ENCODE measurements around the gene CFAP299.

The CFAP299 gene

GRCh38 chr4:80751200-80751599 is 415.7 kb downstream of the CFAP299 start:
- Histone ChIP-seq H3K27ac (replicated peaks; ENCODE audit: low read length) (no peak overlapping the region), H3K4me1 (ENCODE audit: control insufficient read depth in 2 of 2, insufficient read depth in 1 of 2, low read depth in 1 of 2, low read length in 2 of 2) (no peaks in the 10 kb centered on the region), H2BK120ac (ENCODE audit: low read depth, low read length) (no peak overlapping the region), H3K27me3 (ENCODE audit: control insufficient read depth in 3 of 3, insufficient read depth in 3 of 3, low read depth in 1 of 3, low read length in 3 of 3) (no peaks in the 10 kb centered on the region), H3K14ac (ENCODE audit: low read length) (no peak overlapping the region), H4K8ac (ENCODE audit: low read depth, low read length) (no peak overlapping the region), H3K4me3 (ENCODE audit: low read length in 2 of 2) (no peak overlapping the region), H3K79me1 (ENCODE audit: low read depth, low read length) (no peaks in the 10 kb centered on the region), H4K91ac (ENCODE audit: low read depth, low read length, poor library complexity) (no peak overlapping the region), H3K36me3 (replicated peaks in 1 of 2; ENCODE audit: control insufficient read depth in 2 of 2, insufficient read depth in 2 of 2, low read length in 2 of 2) (no peaks in the 10 kb centered on the region), H3K4me2 (ENCODE audit: insufficient read depth, low read length, poor library complexity, severe bottlenecking) (no peak overlapping the region), H3K9me3 (replicated peaks in 1 of 2; ENCODE audit: control insufficient read depth in 2 of 2, insufficient read depth in 1 of 2, low read depth in 1 of 2, low read length in 2 of 2) (no peaks in the 10 kb centered on the region), H2AFZ (ENCODE audit: low read length) (no peak overlapping the region), H2AK5ac (ENCODE audit: low read depth, low read length) (no peak overlapping the region), H3K18ac (ENCODE audit: low read length) (no peak overlapping the region), H3K4ac (ENCODE audit: low read length) (no peak overlapping the region), H2BK12ac (ENCODE audit: low read length) (no peak overlapping the region), H2BK15ac (ENCODE audit: low read length) (no peak overlapping the region), H3K9ac (ENCODE audit: low read depth, low read length, poor library complexity) (no peak overlapping the region), H2BK5ac (ENCODE audit: low read length) (no peak overlapping the region), H3K23ac (ENCODE audit: low read depth, low read length, poor library complexity) (no peak overlapping the region)
- no peak for DNase-seq (ENCODE audit: low spot score)

GRCh38 chr4:80767944-80768343 is 432.4 kb downstream of the CFAP299 start:
- Histone ChIP-seq H3K18ac (ENCODE audit: low read length) (no peak overlapping the region), H3K27me3 (ENCODE audit: control insufficient read depth in 3 of 3, insufficient read depth in 3 of 3, low read depth in 1 of 3, low read length in 3 of 3) (no peaks in the 10 kb centered on the region)
- no CpG with 5 or more reads among the region's 2 CpGs for WGBS, 2 donors (ENCODE audit: extremely low coverage in 2 of 2, insufficient read length in 2 of 2, insufficient replicate concordance in 1 of 2)

DNA sequence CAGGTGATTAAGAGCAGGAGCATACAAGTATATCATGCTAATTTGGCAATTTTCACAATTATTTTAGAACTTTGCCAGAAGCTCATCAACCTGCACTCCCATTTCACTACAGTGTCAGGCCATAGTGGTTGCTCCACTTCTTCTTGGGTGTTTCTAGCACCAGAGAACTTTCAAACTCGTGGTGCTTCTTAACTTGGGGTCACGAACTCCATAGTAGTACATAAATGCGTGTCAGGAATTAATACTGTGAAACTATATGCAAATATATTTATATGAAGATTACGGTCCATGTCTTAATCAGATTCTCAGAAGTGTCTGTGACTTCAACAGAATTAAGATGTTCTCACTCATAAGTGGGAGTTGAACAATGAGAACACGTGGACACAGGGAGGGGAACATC is 440.6 kb downstream of the CFAP299 start:
- H2BK120ac ChIP-seq (ENCODE audit: low read depth, low read length): no peak overlapping the region
- no CpG with 5 or more reads among the region's 5 CpGs for WGBS, 2 donors (ENCODE audit: extremely low coverage in 2 of 2, insufficient read length in 2 of 2, insufficient replicate concordance in 1 of 2)
- H3K4ac ChIP-seq (ENCODE audit: low read length): no peak overlapping the region
- no peak overlapping the region for H3K23ac ChIP-seq (ENCODE audit: low read depth, low read length, poor library complexity)
- H2BK15ac ChIP-seq (ENCODE audit: low read length): no peak overlapping the region
- H2BK5ac ChIP-seq (ENCODE audit: low read length): no peak overlapping the region
- H3K4me3 ChIP-seq (ENCODE audit: low read length in 2 of 2): no peak overlapping the region
- no peak overlapping the region for H3K4me2 ChIP-seq (ENCODE audit: insufficient read depth, low read length, poor library complexity, severe bottlenecking)
- no peak for DNase-seq (ENCODE audit: low spot score)
- no peaks in the 10 kb centered on the region for H3K9me3 ChIP-seq (replicated peaks in 1 of 2; ENCODE audit: control insufficient read depth in 2 of 2, insufficient read depth in 1 of 2, low read depth in 1 of 2, low read length in 2 of 2)
- H2AK5ac ChIP-seq (ENCODE audit: low read depth, low read length): no peak overlapping the region
- H3K27ac ChIP-seq (replicated peaks; ENCODE audit: low read length): no peak overlapping the region
- no peak overlapping the region for H3K9ac ChIP-seq (ENCODE audit: low read depth, low read length, poor library complexity)
- H3K36me3 ChIP-seq (replicated peaks in 1 of 2; ENCODE audit: control insufficient read depth in 2 of 2, insufficient read depth in 2 of 2, low read length in 2 of 2): no peaks in the 10 kb centered on the region
- no peak overlapping the region for H4K91ac ChIP-seq (ENCODE audit: low read depth, low read length, poor library complexity)
- no peak overlapping the region for H2AFZ ChIP-seq (ENCODE audit: low read length)
- H3K14ac ChIP-seq (ENCODE audit: low read length): no peak overlapping the region
- H3K4me1 ChIP-seq (ENCODE audit: control insufficient read depth in 2 of 2, insufficient read depth in 1 of 2, low read depth in 1 of 2, low read length in 2 of 2): no peaks in the 10 kb centered on the region
- no peak overlapping the region for H4K8ac ChIP-seq (ENCODE audit: low read depth, low read length)
- H3K27me3 ChIP-seq (ENCODE audit: control insufficient read depth in 3 of 3, insufficient read depth in 3 of 3, low read depth in 1 of 3, low read length in 3 of 3): no peaks in the 10 kb centered on the region
- H3K18ac ChIP-seq (ENCODE audit: low read length): no peak overlapping the region
- H2BK12ac ChIP-seq (ENCODE audit: low read length): no peak overlapping the region
- no peaks in the 10 kb centered on the region for H3K79me1 ChIP-seq (ENCODE audit: low read depth, low read length)

More at GRCh38 chr4:80767944-80768343, 432.4 kb downstream of the CFAP299 start:
- Histone ChIP-seq H2BK15ac (ENCODE audit: low read length) (no peak overlapping the region), H3K27ac (replicated peaks; ENCODE audit: low read length) (no peak overlapping the region), H2BK12ac (ENCODE audit: low read length) (no peak overlapping the region), H2BK120ac (ENCODE audit: low read depth, low read length) (no peak overlapping the region), H3K9ac (ENCODE audit: low read depth, low read length, poor library complexity) (no peak overlapping the region), H3K4ac (ENCODE audit: low read length) (no peak overlapping the region), H3K14ac (ENCODE audit: low read length) (no peak overlapping the region), H3K36me3 (replicated peaks in 1 of 2; ENCODE audit: control insufficient read depth in 2 of 2, insufficient read depth in 2 of 2, low read length in 2 of 2) (no peaks in the 10 kb centered on the region), H3K4me3 (ENCODE audit: low read length in 2 of 2) (no peak overlapping the region), H3K79me1 (ENCODE audit: low read depth, low read length) (no peaks in the 10 kb centered on the region), H2AK5ac (ENCODE audit: low read depth, low read length) (no peak overlapping the region), H2BK5ac (ENCODE audit: low read length) (no peak overlapping the region), H3K4me2 (ENCODE audit: insufficient read depth, low read length, poor library complexity, severe bottlenecking) (no peak overlapping the region), H3K9me3 (replicated peaks in 1 of 2; ENCODE audit: control insufficient read depth in 2 of 2, insufficient read depth in 1 of 2, low read depth in 1 of 2, low read length in 2 of 2) (no peaks in the 10 kb centered on the region), H3K23ac (ENCODE audit: low read depth, low read length, poor library complexity) (no peak overlapping the region), H4K91ac (ENCODE audit: low read depth, low read length, poor library complexity) (no peak overlapping the region), H2AFZ (ENCODE audit: low read length) (no peak overlapping the region), H4K8ac (ENCODE audit: low read depth, low read length) (no peak overlapping the region), H3K4me1 (ENCODE audit: control insufficient read depth in 2 of 2, insufficient read depth in 1 of 2, low read depth in 1 of 2, low read length in 2 of 2) (no peaks in the 10 kb centered on the region)
- no peak for DNase-seq (ENCODE audit: low spot score)

- no peak overlapping the region for H2BK5ac ChIP-seq (ENCODE audit: low read length)
- H3K14ac ChIP-seq (ENCODE audit: low read length): no peak overlapping the region
- no peaks in the 10 kb centered on the region for H3K4me1 ChIP-seq (ENCODE audit: control insufficient read depth in 2 of 2, insufficient read depth in 1 of 2, low read depth in 1 of 2, low read length in 2 of 2)
- H4K8ac ChIP-seq (ENCODE audit: low read depth, low read length): no peak overlapping the region
- no peaks in the 10 kb centered on the region for H3K9me3 ChIP-seq (replicated peaks in 1 of 2; ENCODE audit: control insufficient read depth in 2 of 2, insufficient read depth in 1 of 2, low read depth in 1 of 2, low read length in 2 of 2)
- no peak overlapping the region for H3K27ac ChIP-seq (replicated peaks; ENCODE audit: low read length)
- H3K23ac ChIP-seq (ENCODE audit: low read depth, low read length, poor library complexity): no peak overlapping the region
- no peak overlapping the region for H3K9ac ChIP-seq (ENCODE audit: low read depth, low read length, poor library complexity)
- no peak overlapping the region for H2AFZ ChIP-seq (ENCODE audit: low read length)
- no peak overlapping the region for H2BK12ac ChIP-seq (ENCODE audit: low read length)
- no peaks in the 10 kb centered on the region for H3K27me3 ChIP-seq (ENCODE audit: control insufficient read depth in 3 of 3, insufficient read depth in 3 of 3, low read depth in 1 of 3, low read length in 3 of 3)
- no peaks in the 10 kb centered on the region for H3K79me1 ChIP-seq (ENCODE audit: low read depth, low read length)
- H3K18ac ChIP-seq (ENCODE audit: low read length): no peak overlapping the region
- WGBS, 2 donors (ENCODE audit: extremely low coverage in 2 of 2, insufficient read length in 2 of 2, insufficient replicate concordance in 1 of 2): no CpG with 5 or more reads among the region's 1 CpG
- no peaks in the 10 kb centered on the region for H3K36me3 ChIP-seq (replicated peaks in 1 of 2; ENCODE audit: control insufficient read depth in 2 of 2, insufficient read depth in 2 of 2, low read length in 2 of 2)
- no peak for DNase-seq (ENCODE audit: low spot score)
- no peak overlapping the region for H4K91ac ChIP-seq (ENCODE audit: low read depth, low read length, poor library complexity)
- H2BK15ac ChIP-seq (ENCODE audit: low read length): no peak overlapping the region
- no peak overlapping the region for H3K4me3 ChIP-seq (ENCODE audit: low read length in 2 of 2)
- H3K4ac ChIP-seq (ENCODE audit: low read length): no peak overlapping the region
- no peak overlapping the region for H2AK5ac ChIP-seq (ENCODE audit: low read depth, low read length)
- H3K4me2 ChIP-seq (ENCODE audit: insufficient read depth, low read length, poor library complexity, severe bottlenecking): no peak overlapping the region
- no peak overlapping the region for H2BK120ac ChIP-seq (ENCODE audit: low read depth, low read length)
These were observed 445.9 kb downstream of the CFAP299 start for GRCh38 chr4:80781431-80781830.

Measured in neuronal stem cell (in vitro differentiated cells).